ENCODE results near the gene EML6. TPM values are rescaled to one million over a fixed set of nuclear protein-coding genes. Genes with fewer than 3 reads are reported as not detected.

The EML6 gene
- total RNA-seq, 2 experiments from 2014 or later: 1.2 to 1.7 TPM

GRCh38 chr2:55000341-55000740 lies 276.9 kb downstream of the EML6 start:
- Mint-ChIP-seq H3K27me3 (no peaks in the 10 kb centered on the region), H3K4me1 (ENCODE audit: low read depth) (peaks cover 69% of the 10 kb centered on the region), H3K27ac (no peak overlapping the region), H3K36me3 (ENCODE audit: low read depth) (peaks cover 4% of the 10 kb centered on the region), H3K4me3 (no peak overlapping the region), H3K9me3 (no peaks in the 10 kb centered on the region)
- intact Hi-C loops (cut with micrococcal nuclease): no loop called here
- ATAC-seq (no peak), DNase-seq (no peak)
- TF ChIP-seq, protein P1, sequence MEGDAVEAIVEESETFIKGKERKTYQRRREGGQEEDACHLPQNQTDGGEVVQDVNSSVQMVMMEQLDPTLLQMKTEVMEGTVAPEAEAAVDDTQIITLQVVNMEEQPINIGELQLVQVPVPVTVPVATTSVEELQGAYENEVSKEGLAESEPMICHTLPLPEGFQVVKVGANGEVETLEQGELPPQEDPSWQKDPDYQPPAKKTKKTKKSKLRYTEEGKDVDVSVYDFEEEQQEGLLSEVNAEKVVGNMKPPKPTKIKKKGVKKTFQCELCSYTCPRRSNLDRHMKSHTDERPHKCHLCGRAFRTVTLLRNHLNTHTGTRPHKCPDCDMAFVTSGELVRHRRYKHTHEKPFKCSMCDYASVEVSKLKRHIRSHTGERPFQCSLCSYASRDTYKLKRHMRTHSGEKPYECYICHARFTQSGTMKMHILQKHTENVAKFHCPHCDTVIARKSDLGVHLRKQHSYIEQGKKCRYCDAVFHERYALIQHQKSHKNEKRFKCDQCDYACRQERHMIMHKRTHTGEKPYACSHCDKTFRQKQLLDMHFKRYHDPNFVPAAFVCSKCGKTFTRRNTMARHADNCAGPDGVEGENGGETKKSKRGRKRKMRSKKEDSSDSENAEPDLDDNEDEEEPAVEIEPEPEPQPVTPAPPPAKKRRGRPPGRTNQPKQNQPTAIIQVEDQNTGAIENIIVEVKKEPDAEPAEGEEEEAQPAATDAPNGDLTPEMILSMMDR (IDR thresholded peaks at IDR 0.05): no peak
- CTCF ChIA-PET: interaction anchor here (1.6 kb wide), 1 partner anchor 48 kb away, joined by 5 read pairs; no protein-coding TSS in a partner anchor
- POLR2A ChIA-PET: no interaction called here

DNA sequence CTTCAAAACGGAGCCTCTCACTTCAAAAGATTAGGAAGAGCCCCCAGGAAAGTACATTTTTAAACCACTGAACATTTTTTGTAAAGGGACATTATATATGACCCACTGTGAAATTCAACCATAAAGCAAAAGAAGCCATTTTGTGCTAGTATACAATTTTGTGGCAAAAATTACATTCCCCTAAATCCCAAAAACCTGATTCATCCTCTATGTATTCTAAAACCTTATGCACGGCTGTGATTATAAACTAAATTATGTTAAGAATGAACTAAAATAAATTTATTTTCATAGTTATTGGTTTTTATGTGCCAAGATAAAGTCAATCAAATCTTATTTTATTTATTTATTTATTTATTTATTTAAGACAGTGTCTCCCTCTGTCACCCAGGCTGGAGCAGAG lies 278.3 kb downstream of the EML6 start:
- peaks cover 70% of the 10 kb centered on the region for H3K4me1 Mint-ChIP-seq (ENCODE audit: low read depth)
- H3K4me3 Mint-ChIP-seq: no peak overlapping the region
- intact Hi-C loops (cut with micrococcal nuclease): no loop called here

DNA sequence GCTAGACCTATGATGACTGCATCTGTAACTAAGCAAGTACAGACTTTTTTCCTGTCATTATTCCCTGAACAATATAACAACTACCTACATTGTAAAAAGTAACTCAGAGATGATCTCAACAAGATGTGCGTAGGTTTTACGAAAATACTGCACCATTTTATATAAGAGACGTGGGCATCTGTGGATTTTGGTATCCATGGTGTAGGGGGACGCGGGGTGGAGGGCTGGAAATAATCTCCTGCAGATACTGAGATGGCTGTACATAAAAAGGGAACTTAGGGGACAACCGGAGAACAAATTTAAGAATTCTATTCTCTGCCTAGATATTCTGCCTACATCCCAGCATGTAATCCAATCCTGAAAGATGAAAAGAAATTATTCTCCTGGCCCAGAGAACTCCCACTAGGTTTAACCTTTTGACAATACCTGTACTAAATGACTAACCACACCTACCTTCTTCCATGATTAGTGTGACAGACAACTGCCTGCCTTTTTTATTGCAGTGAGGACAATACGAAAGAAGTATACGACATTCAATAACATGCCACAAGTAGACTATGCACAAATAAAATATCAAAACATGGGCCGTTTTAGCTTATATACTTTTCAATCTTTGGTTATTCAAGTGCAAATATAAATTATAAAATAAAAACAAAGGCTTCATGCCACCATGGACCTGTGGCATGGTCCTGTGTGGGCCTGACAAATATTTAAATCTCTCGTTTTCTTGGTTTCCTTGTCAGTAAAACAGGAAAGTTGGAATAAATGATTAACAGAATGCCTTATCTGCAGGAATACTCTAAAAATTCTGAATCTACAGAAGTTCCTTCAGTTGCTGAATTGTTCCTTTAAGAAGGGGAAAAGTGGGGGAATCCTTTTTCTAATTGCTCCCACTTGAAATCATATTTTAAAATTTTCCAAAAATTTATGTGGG lies 280.5 kb downstream of the EML6 start:
- H3K4me1 Mint-ChIP-seq (ENCODE audit: low read depth): peaks cover 67% of the 10 kb centered on the region
- H3K4me3 Mint-ChIP-seq: no peak overlapping the region
- TF ChIP-seq, protein P1 (IDR thresholded peaks at IDR 0.05): no peak

More for the DNA sequence above, 278.3 kb downstream of the EML6 start:
- Mint-ChIP-seq H3K9me3 (no peaks in the 10 kb centered on the region), H3K27me3 (no peaks in the 10 kb centered on the region), H3K36me3 (ENCODE audit: low read depth) (no peaks in the 10 kb centered on the region), H3K27ac (no peak overlapping the region)
- ATAC-seq (no peak), DNase-seq (no peak)
- ChIA-PET CTCF (no interaction called here), POLR2A (interaction anchor here (1.2 kb wide), 1 partner anchor 15 kb away, joined by 3 read pairs; no protein-coding TSS in a partner anchor)
- TF ChIP-seq, protein P1 (IDR thresholded peaks at IDR 0.05): no peak

GRCh38 chr2:55006306-55006705 lies 282.8 kb downstream of the EML6 start:
- TF ChIP-seq, protein P1 (IDR thresholded peaks at IDR 0.05): no peak
- H3K9me3 Mint-ChIP-seq: no peaks in the 10 kb centered on the region
- peaks cover 67% of the 10 kb centered on the region for H3K4me1 Mint-ChIP-seq (ENCODE audit: low read depth)
- no peak overlapping the region for H3K27ac Mint-ChIP-seq
- H3K36me3 Mint-ChIP-seq (ENCODE audit: low read depth): no peaks in the 10 kb centered on the region
- H3K27me3 Mint-ChIP-seq: no peaks in the 10 kb centered on the region
- CTCF ChIA-PET: interaction anchor here (0.8 to 1.2 kb wide), 4 partner anchors 8 to 215 kb away, joined by 3 to 5 read pairs (median 4); no protein-coding TSS in a partner anchor
- ATAC-seq: no peak
- POLR2A ChIA-PET: interaction anchor here (0.6 kb wide), 1 partner anchor 222 kb away, joined by 3 read pairs; no protein-coding TSS in a partner anchor
- DNase-seq: no peak
- intact Hi-C loops (cut with micrococcal nuclease): no loop called here
- no peak overlapping the region for H3K4me3 Mint-ChIP-seq

More for the DNA sequence above, 280.5 kb downstream of the EML6 start:
- H3K36me3 Mint-ChIP-seq (ENCODE audit: low read depth): no peaks in the 10 kb centered on the region
- ATAC-seq: no peak
- intact Hi-C loops (cut with micrococcal nuclease): no loop called here
- no peak overlapping the region for H3K27ac Mint-ChIP-seq
- POLR2A ChIA-PET: no interaction called here
- H3K9me3 Mint-ChIP-seq: no peaks in the 10 kb centered on the region
- CTCF ChIA-PET: interaction anchor here (0.7 to 1.6 kb wide), 2 partner anchors 11 to 164 kb away, joined by 3 to 8 read pairs; no protein-coding TSS in a partner anchor
- no peaks in the 10 kb centered on the region for H3K27me3 Mint-ChIP-seq
- no peak for DNase-seq

Data from activated CD8-positive, alpha-beta T cell treated with anti-CD3 and anti-CD28 coated beads for 36 hours (primary cell).